ENCODE results near the gene BTBD1.

GRCh38 chr15:83030021-83030420 lies 37.0 kb downstream of the BTBD1 start:
- TF ChIP-seq CTCF (conservative IDR thresholded peaks at IDR 0.05; ENCODE audit: low read depth, low read length) (no peak), EZH2 (IDR thresholded peaks at IDR 0.05; ENCODE audit: low read length, unreplicated experiment) (no peak)
